H1 (cell line): ENCODE data around the gene NARS2. TPM values are rescaled to one million over a fixed set of nuclear protein-coding genes. Genes with fewer than 3 reads are reported as not detected.

Experiments used
- BCL11A ChIP-seq, 2 experiments: IDR thresholded peaks; one replicate each; pipeline ENCODE4 v1.6.1; 2011; ENCODE audit warnings: low read depth in 2 of 2, low read length in 2 of 2, mild to moderate bottlenecking in 2 of 2
- EZH2 ChIP-seq: fragments of 200-600 bp; sonication (generic); IDR thresholded peaks from 2 replicates; pipeline ENCODE4 v1.7.1; 2012; ENCODE audit warnings: low read depth, mild to moderate bottlenecking, moderate library complexity, low read length, inconsistent platforms; ENCODE audit not compliant: severe bottlenecking
- GTF2F1 ChIP-seq: IDR thresholded peaks from 2 replicates; pipeline ENCODE4 v1.6.1; 2012; ENCODE audit warnings: low read depth, low read length, improper control_type of control experiment, borderline replicate concordance
- HDAC6 ChIP-seq: IDR thresholded peaks from one replicate; pipeline ENCODE4 v1.7.1; 2012; ENCODE audit warnings: low read depth, mild to moderate bottlenecking, inconsistent platforms, low read length, moderate library complexity
- POLR2A ChIP-seq, 2 experiments: IDR thresholded peaks; 1 replicate in 1 of 2; 2 replicates in 1 of 2; pipeline ENCODE4 v1.6.1; 2011; ENCODE audit warnings: low read depth in 2 of 2, low read length in 2 of 2, mild to moderate bottlenecking in 2 of 2; ENCODE audit errors: control extremely low read depth in 1 of 2
- POU5F1 ChIP-seq: IDR thresholded peaks from 2 replicates; pipeline ENCODE4 v1.6.1; 2011; ENCODE audit warnings: low read depth, mild to moderate bottlenecking, low read length, moderate library complexity
- RNF2 ChIP-seq: fragments of 200-900, 300-1000 bp; sonication (generic); IDR thresholded peaks from 2 replicates; pipeline ENCODE4 v1.7.1; 2016; ENCODE audit warnings: borderline replicate concordance, low read depth, mild to moderate bottlenecking, antibody characterized with exemption, low read length; ENCODE audit not compliant: poor library complexity, severe bottlenecking; ENCODE audit errors: missing control alignments
- TAF1 ChIP-seq: IDR thresholded peaks from 2 replicates; pipeline ENCODE4 v1.6.1; 2011; ENCODE audit warnings: mild to moderate bottlenecking, low read depth, low read length
- TEAD4 ChIP-seq: IDR thresholded peaks from 2 replicates; pipeline ENCODE4 v1.6.1; 2012; ENCODE audit warnings: low read depth, low read length, inconsistent platforms, mixed read lengths
- polyA plus RNA-seq, 7 experiments: library from polyadenylated mRNA; depleted of rRNA in 3 of 7; stranded (reverse) in 5 of 7; unstranded in 2 of 7; fragments of >200 nt in 5 of 7; fragments of 200-250 nt in 2 of 7; gene quantifications; 1 replicate in 5 of 7; 2 replicates in 1 of 7; 4 replicates in 1 of 7; pipeline versions ENCODE4 v1.2.1 to v1.2.3, GENCODE V29; 2011 to 2013; ENCODE audit warnings: missing spikeins in 2 of 7, mixed read lengths in 2 of 7
- total RNA-seq: library from RNA; stranded (reverse); fragmentation: NEBNext Ultra II Directional; extraction: Animal tissue kit (Norgen Biotek cat#: 25700); gene quantifications from 2 replicates; pipeline ENCODE4 v1.2.1, GENCODE V29; 2021
- TF ChIP-seq, protein P1 (sequence below): fragments of 300-600 bp; sonication (generic); IDR thresholded peaks from 2 replicates; pipeline ENCODE4 v1.7.1; 2012; ENCODE audit warnings: low read length, moderate library complexity, mild to moderate bottlenecking, inconsistent platforms; ENCODE audit not compliant: insufficient replicate concordance
- TF ChIP-seq, protein P2 (sequence below): IDR thresholded peaks from 2 replicates; pipeline ENCODE4 v1.6.1; 2012; ENCODE audit warnings: inconsistent platforms

Gene NARS2
- total and polyA plus RNA-seq, 2 of the 8 experiments (the other 6 are each of a cell fraction or from before 2014, with no cell fraction given): 26.2 to 51.6 TPM

DNA sequence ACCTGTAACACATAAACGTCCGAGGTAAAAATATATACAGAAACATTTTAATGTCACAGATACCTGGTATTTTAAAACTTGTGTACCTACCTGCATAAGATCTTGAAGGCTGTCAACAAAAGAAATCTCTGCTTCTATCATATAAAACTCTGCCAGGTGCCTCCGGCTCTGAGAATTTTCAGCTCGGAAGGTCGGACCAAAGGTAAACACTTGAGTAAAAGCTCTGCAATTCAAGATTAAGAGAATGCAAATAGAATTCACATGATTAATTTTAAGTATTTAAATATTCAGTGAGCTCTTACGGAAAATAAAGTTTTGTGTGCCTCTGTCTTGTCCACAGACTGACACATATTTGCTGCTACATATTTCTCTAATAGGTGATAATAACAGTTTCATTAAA, 81.7 kb downstream of the NARS2 start (continued):
- TF ChIP-seq, protein P1, sequence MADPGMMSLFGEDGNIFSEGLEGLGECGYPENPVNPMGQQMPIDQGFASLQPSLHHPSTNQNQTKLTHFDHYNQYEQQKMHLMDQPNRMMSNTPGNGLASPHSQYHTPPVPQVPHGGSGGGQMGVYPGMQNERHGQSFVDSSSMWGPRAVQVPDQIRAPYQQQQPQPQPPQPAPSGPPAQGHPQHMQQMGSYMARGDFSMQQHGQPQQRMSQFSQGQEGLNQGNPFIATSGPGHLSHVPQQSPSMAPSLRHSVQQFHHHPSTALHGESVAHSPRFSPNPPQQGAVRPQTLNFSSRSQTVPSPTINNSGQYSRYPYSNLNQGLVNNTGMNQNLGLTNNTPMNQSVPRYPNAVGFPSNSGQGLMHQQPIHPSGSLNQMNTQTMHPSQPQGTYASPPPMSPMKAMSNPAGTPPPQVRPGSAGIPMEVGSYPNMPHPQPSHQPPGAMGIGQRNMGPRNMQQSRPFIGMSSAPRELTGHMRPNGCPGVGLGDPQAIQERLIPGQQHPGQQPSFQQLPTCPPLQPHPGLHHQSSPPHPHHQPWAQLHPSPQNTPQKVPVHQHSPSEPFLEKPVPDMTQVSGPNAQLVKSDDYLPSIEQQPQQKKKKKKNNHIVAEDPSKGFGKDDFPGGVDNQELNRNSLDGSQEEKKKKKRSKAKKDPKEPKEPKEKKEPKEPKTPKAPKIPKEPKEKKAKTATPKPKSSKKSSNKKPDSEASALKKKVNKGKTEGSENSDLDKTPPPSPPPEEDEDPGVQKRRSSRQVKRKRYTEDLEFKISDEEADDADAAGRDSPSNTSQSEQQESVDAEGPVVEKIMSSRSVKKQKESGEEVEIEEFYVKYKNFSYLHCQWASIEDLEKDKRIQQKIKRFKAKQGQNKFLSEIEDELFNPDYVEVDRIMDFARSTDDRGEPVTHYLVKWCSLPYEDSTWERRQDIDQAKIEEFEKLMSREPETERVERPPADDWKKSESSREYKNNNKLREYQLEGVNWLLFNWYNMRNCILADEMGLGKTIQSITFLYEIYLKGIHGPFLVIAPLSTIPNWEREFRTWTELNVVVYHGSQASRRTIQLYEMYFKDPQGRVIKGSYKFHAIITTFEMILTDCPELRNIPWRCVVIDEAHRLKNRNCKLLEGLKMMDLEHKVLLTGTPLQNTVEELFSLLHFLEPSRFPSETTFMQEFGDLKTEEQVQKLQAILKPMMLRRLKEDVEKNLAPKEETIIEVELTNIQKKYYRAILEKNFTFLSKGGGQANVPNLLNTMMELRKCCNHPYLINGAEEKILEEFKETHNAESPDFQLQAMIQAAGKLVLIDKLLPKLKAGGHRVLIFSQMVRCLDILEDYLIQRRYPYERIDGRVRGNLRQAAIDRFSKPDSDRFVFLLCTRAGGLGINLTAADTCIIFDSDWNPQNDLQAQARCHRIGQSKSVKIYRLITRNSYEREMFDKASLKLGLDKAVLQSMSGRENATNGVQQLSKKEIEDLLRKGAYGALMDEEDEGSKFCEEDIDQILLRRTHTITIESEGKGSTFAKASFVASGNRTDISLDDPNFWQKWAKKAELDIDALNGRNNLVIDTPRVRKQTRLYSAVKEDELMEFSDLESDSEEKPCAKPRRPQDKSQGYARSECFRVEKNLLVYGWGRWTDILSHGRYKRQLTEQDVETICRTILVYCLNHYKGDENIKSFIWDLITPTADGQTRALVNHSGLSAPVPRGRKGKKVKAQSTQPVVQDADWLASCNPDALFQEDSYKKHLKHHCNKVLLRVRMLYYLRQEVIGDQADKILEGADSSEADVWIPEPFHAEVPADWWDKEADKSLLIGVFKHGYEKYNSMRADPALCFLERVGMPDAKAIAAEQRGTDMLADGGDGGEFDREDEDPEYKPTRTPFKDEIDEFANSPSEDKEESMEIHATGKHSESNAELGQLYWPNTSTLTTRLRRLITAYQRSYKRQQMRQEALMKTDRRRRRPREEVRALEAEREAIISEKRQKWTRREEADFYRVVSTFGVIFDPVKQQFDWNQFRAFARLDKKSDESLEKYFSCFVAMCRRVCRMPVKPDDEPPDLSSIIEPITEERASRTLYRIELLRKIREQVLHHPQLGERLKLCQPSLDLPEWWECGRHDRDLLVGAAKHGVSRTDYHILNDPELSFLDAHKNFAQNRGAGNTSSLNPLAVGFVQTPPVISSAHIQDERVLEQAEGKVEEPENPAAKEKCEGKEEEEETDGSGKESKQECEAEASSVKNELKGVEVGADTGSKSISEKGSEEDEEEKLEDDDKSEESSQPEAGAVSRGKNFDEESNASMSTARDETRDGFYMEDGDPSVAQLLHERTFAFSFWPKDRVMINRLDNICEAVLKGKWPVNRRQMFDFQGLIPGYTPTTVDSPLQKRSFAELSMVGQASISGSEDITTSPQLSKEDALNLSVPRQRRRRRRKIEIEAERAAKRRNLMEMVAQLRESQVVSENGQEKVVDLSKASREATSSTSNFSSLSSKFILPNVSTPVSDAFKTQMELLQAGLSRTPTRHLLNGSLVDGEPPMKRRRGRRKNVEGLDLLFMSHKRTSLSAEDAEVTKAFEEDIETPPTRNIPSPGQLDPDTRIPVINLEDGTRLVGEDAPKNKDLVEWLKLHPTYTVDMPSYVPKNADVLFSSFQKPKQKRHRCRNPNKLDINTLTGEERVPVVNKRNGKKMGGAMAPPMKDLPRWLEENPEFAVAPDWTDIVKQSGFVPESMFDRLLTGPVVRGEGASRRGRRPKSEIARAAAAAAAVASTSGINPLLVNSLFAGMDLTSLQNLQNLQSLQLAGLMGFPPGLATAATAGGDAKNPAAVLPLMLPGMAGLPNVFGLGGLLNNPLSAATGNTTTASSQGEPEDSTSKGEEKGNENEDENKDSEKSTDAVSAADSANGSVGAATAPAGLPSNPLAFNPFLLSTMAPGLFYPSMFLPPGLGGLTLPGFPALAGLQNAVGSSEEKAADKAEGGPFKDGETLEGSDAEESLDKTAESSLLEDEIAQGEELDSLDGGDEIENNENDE: no peak
- TF ChIP-seq, protein P2, sequence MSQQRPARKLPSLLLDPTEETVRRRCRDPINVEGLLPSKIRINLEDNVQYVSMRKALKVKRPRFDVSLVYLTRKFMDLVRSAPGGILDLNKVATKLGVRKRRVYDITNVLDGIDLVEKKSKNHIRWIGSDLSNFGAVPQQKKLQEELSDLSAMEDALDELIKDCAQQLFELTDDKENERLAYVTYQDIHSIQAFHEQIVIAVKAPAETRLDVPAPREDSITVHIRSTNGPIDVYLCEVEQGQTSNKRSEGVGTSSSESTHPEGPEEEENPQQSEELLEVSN: no peak
- TF ChIP-seq TAF1 (no peak), HDAC6 (no peak), EZH2 (no peak), BCL11A (IDR thresholded peaks at IDR 0.05; ENCODE audit: low read depth in 2 of 2, low read length in 2 of 2) (no peak), POU5F1 (no peak), POLR2A (IDR thresholded peaks at IDR 0.05; ENCODE audit: control extremely low read depth in 1 of 2, low read depth in 2 of 2, low read length in 2 of 2) (no peak), RNF2 (no peak), GTF2F1 (no peak), TEAD4 (no peak)
